ENCODE data around the gene NXNL1. TPM values are rescaled to one million over a fixed set of nuclear protein-coding genes. Genes with fewer than 3 reads are reported as not detected.

Gene NXNL1
- polyA plus RNA-seq, 3 donors, result 0.25 TPM; not detected in 2

- DNase-seq, result no peak
These were observed 38.8 kb downstream of the NXNL1 start for GRCh38 chr19:17421942-17422341.

GRCh38 chr19:17420475-17420924 lies 40.2 kb downstream of the NXNL1 start:
- DNase-seq, result no peak

GRCh38 chr19:17419621-17420474 lies 40.9 kb downstream of the NXNL1 start, which contains the start of gene MVB12A:
TSS of gene MVB12A (plus strand) at chr19:17420047. CDS start at chr19:17420136, 89 bp downstream.
- DNase-seq, result peak; percentile 99

- no peak for DNase-seq
These were observed 41.5 kb downstream of the NXNL1 start for GRCh38 chr19:17419154-17419620.

GRCh38 chr19:17418710-17419109 lies 42.0 kb downstream of the NXNL1 start:
- DNase-seq, result no peak

- no peak for DNase-seq
These were observed 45.6 kb downstream of the NXNL1 start for GRCh38 chr19:17415121-17415520.

- no peak for DNase-seq
These were observed 46.6 kb downstream of the NXNL1 start for GRCh38 chr19:17414097-17414496.

- DNase-seq, result no peak
These were observed 48.9 kb downstream of the NXNL1 start for GRCh38 chr19:17411801-17412200.

GRCh38 chr19:17409990-17410389 lies 50.7 kb downstream of the NXNL1 start:
- no peak for DNase-seq

GRCh38 chr19:17406887-17407196 lies 53.9 kb downstream of the NXNL1 start:
- DNase-seq, result no peak

- no peak for DNase-seq
These were observed 54.5 kb downstream of the NXNL1 start for GRCh38 chr19:17406046-17406886.

Other genes with a start within 250 kb of the NXNL1 start
- gene USE1, start 245.6 kb downstream of the NXNL1 start, polyA plus RNA-seq (ENCODE audit: insufficient read length in 3 of 3), result 10 to 100 TPM; 27.1 to 35.5 (median 29.1) TPM
- 10 to 100 TPM; 20.4 to 22.9 (median 21.2) TPM for gene OCEL1, start 234.7 kb downstream of the NXNL1 start, polyA plus RNA-seq (ENCODE audit: insufficient read length in 3 of 3)
- gene NR2F6, start 215.0 kb downstream of the NXNL1 start, polyA plus RNA-seq (ENCODE audit: insufficient read length in 3 of 3), result 10 to 100 TPM; 45.9 to 70.9 (median 56.8) TPM
- gene USHBP1, start 196.2 kb downstream of the NXNL1 start, polyA plus RNA-seq (ENCODE audit: insufficient read length in 3 of 3), result 1 to 10 TPM; 5.9 to 7.8 (median 6.0) TPM
- 100 to 1,000 TPM in 2 of 3 donors, 10 to 100 TPM in 1; 96.7 to 113 (median 107) TPM for gene BABAM1, start 193.5 kb downstream of the NXNL1 start, polyA plus RNA-seq (ENCODE audit: insufficient read length in 3 of 3)
- gene ANKLE1, start 179.0 kb downstream of the NXNL1 start, polyA plus RNA-seq (ENCODE audit: insufficient read length in 3 of 3), result 1 to 10 TPM in 2 of 3 donors, under 1 TPM in 1; 0.91 to 2.3 (median 1.9) TPM
- 10 to 100 TPM in 2 of 3 donors, 1 to 10 TPM in 1; 9.7 to 13.5 (median 12.3) TPM for gene ABHD8, start 157.5 kb downstream of the NXNL1 start, polyA plus RNA-seq (ENCODE audit: insufficient read length in 3 of 3)
- gene MRPL34, start 155.1 kb downstream of the NXNL1 start, polyA plus RNA-seq (ENCODE audit: insufficient read length in 3 of 3), result 10 to 100 TPM; 59.2 to 71.3 (median 63.5) TPM
- 10 to 100 TPM; 34.6 to 42.5 (median 40.7) TPM for gene DDA1, start 151.4 kb downstream of the NXNL1 start, polyA plus RNA-seq (ENCODE audit: insufficient read length in 3 of 3)
- gene ANO8, start 126.1 kb downstream of the NXNL1 start, polyA plus RNA-seq (ENCODE audit: insufficient read length in 3 of 3), result 10 to 100 TPM; 11.2 to 17.0 (median 16.4) TPM
- gene GTPBP3, start 123.4 kb downstream of the NXNL1 start, polyA plus RNA-seq (ENCODE audit: insufficient read length in 3 of 3), result 10 to 100 TPM; 17.4 to 39.2 (median 34.1) TPM
- 100 to 1,000 TPM; 167 to 245 (median 205) TPM for gene PLVAP, start 83.6 kb downstream of the NXNL1 start, polyA plus RNA-seq (ENCODE audit: insufficient read length in 3 of 3)
- 1 to 10 TPM; 1.8 to 7.3 (median 6.7) TPM for gene CCDC194, start 66.7 kb downstream of the NXNL1 start, polyA plus RNA-seq (ENCODE audit: insufficient read length in 3 of 3)
- 100 to 1,000 TPM; 130 to 149 (median 140) TPM for gene BST2, start 55.3 kb downstream of the NXNL1 start, polyA plus RNA-seq (ENCODE audit: insufficient read length in 3 of 3)
- 10 to 100 TPM; 68.3 to 87.5 (median 73.0) TPM for gene MVB12A, start 40.9 kb downstream of the NXNL1 start, polyA plus RNA-seq (ENCODE audit: insufficient read length in 3 of 3)
- gene TMEM221, start 12.3 kb downstream of the NXNL1 start, polyA plus RNA-seq (ENCODE audit: insufficient read length in 3 of 3), result 1 to 10 TPM; 2.5 to 3.2 (median 3.1) TPM
- gene SLC27A1, start 9.6 kb upstream of the NXNL1 start, polyA plus RNA-seq (ENCODE audit: insufficient read length in 3 of 3), result 10 to 100 TPM; 14.0 to 22.6 (median 19.6) TPM
- gene PGLS, start 50.7 kb upstream of the NXNL1 start, polyA plus RNA-seq (ENCODE audit: insufficient read length in 3 of 3), result 10 to 100 TPM; 74.5 to 92.6 (median 86.3) TPM
- 10 to 100 TPM; 52.1 to 63.5 (median 53.2) TPM for gene COLGALT1, start 94.7 kb upstream of the NXNL1 start, polyA plus RNA-seq (ENCODE audit: insufficient read length in 3 of 3)
- under 1 TPM; 0.16 to 0.26 (median 0.21) TPM for gene UNC13A, start 227.4 kb upstream of the NXNL1 start, polyA plus RNA-seq (ENCODE audit: insufficient read length in 3 of 3)